GM12878 (cell line): ENCODE data around the gene ISLR.

Source experiments
- CHD1 ChIP-seq: IDR thresholded peaks from 2 replicates; pipeline ENCODE4 v1.6.1; 2012; ENCODE audit warnings: low read depth, low read length, improper control_type of control experiment
- CTCF ChIP-seq, 3 experiments: IDR thresholded peaks in 2 of 3; conservative IDR thresholded peaks in 1 of 3; 2 replicates each; pipeline ENCODE4 v1.5.1; 2011; ENCODE audit warnings: low read depth in 3 of 3, low read length in 3 of 3, mild to moderate bottlenecking in 3 of 3, control low read depth in 2 of 3, moderate library complexity in 2 of 3, inconsistent platforms in 1 of 3, mixed read lengths in 1 of 3; ENCODE audit not compliant: control insufficient read depth in 2 of 3, insufficient read depth in 1 of 3; ENCODE audit errors: extremely low read depth in 1 of 3
- DPF2 ChIP-seq: fragments of 450-650 bp; IDR thresholded peaks from 2 replicates; pipeline ENCODE4 v1.6.1; 2017; ENCODE audit warnings: mild to moderate bottlenecking
- EZH2 ChIP-seq: IDR thresholded peaks from 2 replicates; pipeline ENCODE4 v1.6.1; 2012; ENCODE audit warnings: low read depth, mild to moderate bottlenecking, control low read depth, inconsistent platforms, low read length, borderline replicate concordance; ENCODE audit not compliant: control insufficient read depth

GRCh38 chr15:74165461-74165860 lies 8.0 kb upstream of the ISLR start:
- TF ChIP-seq DPF2: no peak
- TF ChIP-seq CHD1: no peak
- TF ChIP-seq CTCF (IDR thresholded peaks at IDR 0.05 in 2 of 3, conservative IDR thresholded peaks at IDR 0.05 in 1 of 3; ENCODE audit: control insufficient read depth in 2 of 3, extremely low read depth in 1 of 3, insufficient read depth in 1 of 3, low read depth in 3 of 3, low read length in 3 of 3): no peak
- no peak for TF ChIP-seq EZH2
